ENCODE measurements around the gene THNSL1. TPM values are rescaled to one million over a fixed set of nuclear protein-coding genes. Genes with fewer than 3 reads are reported as not detected.

THNSL1 gene
- total and polyA plus RNA-seq, 2 of the 13 experiments (the other 11 are each of a cell fraction or from before 2014, with no cell fraction given), result 1.3 to 3.8 TPM

- TF ChIP-seq ZNF10 (CRISPR knock-in tag; IDR thresholded peaks at IDR 0.05; ENCODE audit: borderline replicate concordance, low read depth) (no peak), ZNF432 (CRISPR knock-in tag; IDR thresholded peaks at IDR 0.05; ENCODE audit: borderline replicate concordance) (peak; percentile 70; the same call in 1 of the 2 replicates), SNAPC4 (CRISPR knock-in tag; IDR thresholded peaks at IDR 0.05) (no peak), GATAD2A (CRISPR knock-in tag; IDR thresholded peaks at IDR 0.05) (0 out of 2 replicates have a peak, but pooled peaks have one; percentile 32), BORCS8-MEF2B (CRISPR knock-in tag; IDR thresholded peaks at IDR 0.05) (peak; percentile 74), GABPB1 (CRISPR knock-in tag; IDR thresholded peaks at IDR 0.05) (peak; percentile 80), ZNF564 (CRISPR knock-in tag; IDR thresholded peaks at IDR 0.05) (peak; percentile 94), ZNF749 (CRISPR knock-in tag; IDR thresholded peaks at IDR 0.05; ENCODE audit: borderline replicate concordance) (peak; percentile 87; the same call in 1 of the 2 replicates), NCOA5 (CRISPR knock-in tag; IDR thresholded peaks at IDR 0.05) (no peak), PCBP1 (IDR thresholded peaks at IDR 0.05; ENCODE audit: borderline replicate concordance, low read depth, low read length) (no peak), BRCA1 (CRISPR knock-in tag; IDR thresholded peaks at IDR 0.05) (peak; percentile 79), HMGA1 (CRISPR knock-in tag; conservative IDR thresholded peaks at IDR 0.05) (no peak), ZFP36L1 (CRISPR knock-in tag; IDR thresholded peaks at IDR 0.05) (peak; percentile 93), ZNF567 (CRISPR knock-in tag; IDR thresholded peaks at IDR 0.05; ENCODE audit: borderline replicate concordance) (peak; percentile 82; the same call in 1 of the 2 replicates), ZNF598 (CRISPR knock-in tag; IDR thresholded peaks at IDR 0.05; ENCODE audit: borderline replicate concordance) (peak; percentile 63; the same call in 1 of the 2 replicates), FOXP1 (IDR thresholded peaks at IDR 0.05) (no peak), FOXP1 (CRISPR knock-in tag; IDR thresholded peaks at IDR 0.05) (no peak), ATF6 (CRISPR knock-in tag; conservative IDR thresholded peaks at IDR 0.05) (0 out of 2 replicates have a peak, but pooled peaks have one; percentile 87)
- TF ChIP-seq, protein P1, sequence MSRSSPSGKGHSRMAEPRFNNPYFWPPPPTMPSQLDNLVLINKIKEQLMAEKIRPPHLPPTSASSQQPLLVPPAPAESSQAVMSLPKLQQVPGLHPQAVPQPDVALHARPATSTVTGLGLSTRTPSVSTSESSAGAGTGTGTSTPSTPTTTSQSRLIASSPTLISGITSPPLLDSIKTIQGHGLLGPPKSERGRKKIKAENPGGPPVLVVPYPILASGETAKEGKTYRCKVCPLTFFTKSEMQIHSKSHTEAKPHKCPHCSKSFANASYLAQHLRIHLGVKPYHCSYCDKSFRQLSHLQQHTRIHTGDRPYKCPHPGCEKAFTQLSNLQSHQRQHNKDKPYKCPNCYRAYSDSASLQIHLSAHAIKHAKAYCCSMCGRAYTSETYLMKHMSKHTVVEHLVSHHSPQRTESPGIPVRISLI (CRISPR knock-in tag; IDR thresholded peaks at IDR 0.05; ENCODE audit: borderline replicate concordance), result no peak
Observed at GRCh38 chr10:25016376-25017153, at the start of gene THNSL1 (continued).
